Fibroblast of the aortic adventitia (primary cell): Measurements from ENCODE around the gene UNC79. TPM values are rescaled to one million over a fixed set of nuclear protein-coding genes. Genes with fewer than 3 reads are reported as not detected.

Experiments used
- DNase-seq: peaks from one replicate; pipeline ENCODE4 v3.0.0-alpha.2; 2010; ENCODE audit warnings: low read depth
- H3K4me3 ChIP-seq: 2 replicates; pipeline ENCODE4 v1.5.1; 2011; ENCODE audit warnings: low read depth, mild to moderate bottlenecking, control low read depth, low read length, moderate library complexity
- total RNA-seq: library from RNA; depleted of rRNA; stranded (reverse); fragments of >200 nt; gene quantifications from 2 replicates; pipeline ENCODE4 v1.2.3, GENCODE V29; 2012; ENCODE audit warnings: low replicate concordance
- TF ChIP-seq, protein P1 (sequence below): IDR thresholded peaks from 2 replicates; pipeline ENCODE4 v1.5.1; 2011; ENCODE audit warnings: mild to moderate bottlenecking, low read length, control low read depth, inconsistent platforms; ENCODE audit not compliant: insufficient read depth

UNC79 gene
- total RNA-seq, 1 donor = 0.09 TPM

DNA sequence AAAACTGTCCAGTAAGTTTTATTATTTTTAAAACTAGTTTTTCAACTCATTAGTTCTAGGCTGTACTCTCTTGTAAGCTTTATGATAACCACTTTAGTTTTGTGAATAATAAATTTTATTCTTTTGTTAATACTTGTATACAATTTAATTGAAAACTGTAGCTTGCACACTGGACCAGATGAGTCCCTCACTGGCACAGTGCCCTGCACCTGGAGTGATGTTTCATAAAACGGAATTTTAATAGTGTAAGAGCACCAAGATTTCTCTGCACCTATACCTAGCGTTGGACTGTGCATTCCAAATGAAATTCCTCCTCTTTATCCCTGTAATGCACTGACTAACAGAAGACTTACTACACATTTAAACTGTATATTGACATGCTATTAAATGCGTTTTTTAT is 276.7 kb downstream of the UNC79 start:
- DNase-seq = no peak
- H3K4me3 ChIP-seq = no peak overlapping the region
- TF ChIP-seq, protein P1, sequence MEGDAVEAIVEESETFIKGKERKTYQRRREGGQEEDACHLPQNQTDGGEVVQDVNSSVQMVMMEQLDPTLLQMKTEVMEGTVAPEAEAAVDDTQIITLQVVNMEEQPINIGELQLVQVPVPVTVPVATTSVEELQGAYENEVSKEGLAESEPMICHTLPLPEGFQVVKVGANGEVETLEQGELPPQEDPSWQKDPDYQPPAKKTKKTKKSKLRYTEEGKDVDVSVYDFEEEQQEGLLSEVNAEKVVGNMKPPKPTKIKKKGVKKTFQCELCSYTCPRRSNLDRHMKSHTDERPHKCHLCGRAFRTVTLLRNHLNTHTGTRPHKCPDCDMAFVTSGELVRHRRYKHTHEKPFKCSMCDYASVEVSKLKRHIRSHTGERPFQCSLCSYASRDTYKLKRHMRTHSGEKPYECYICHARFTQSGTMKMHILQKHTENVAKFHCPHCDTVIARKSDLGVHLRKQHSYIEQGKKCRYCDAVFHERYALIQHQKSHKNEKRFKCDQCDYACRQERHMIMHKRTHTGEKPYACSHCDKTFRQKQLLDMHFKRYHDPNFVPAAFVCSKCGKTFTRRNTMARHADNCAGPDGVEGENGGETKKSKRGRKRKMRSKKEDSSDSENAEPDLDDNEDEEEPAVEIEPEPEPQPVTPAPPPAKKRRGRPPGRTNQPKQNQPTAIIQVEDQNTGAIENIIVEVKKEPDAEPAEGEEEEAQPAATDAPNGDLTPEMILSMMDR = no peak

DNA sequence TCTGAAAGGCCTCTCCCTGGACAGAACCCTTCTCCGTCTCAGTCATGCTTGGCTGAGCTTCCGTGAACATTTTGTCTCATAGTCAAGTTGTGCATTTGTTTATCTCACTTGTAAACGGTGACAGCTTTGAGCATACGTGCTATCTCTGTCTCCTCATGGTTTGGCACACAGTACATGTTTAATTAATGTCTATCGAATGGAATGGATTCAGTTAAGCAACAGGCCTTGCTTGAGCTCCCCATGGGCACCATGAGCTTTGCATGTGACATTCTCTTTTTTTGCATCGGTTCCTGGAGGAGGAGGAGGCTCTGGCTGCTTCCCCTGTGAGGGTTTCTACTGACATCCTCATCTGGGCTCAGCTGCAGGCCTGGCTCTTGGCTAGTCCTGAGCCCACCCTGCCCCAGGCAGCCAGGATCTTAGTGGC is 277.6 kb downstream of the UNC79 start:
- no peak for DNase-seq

DNA sequence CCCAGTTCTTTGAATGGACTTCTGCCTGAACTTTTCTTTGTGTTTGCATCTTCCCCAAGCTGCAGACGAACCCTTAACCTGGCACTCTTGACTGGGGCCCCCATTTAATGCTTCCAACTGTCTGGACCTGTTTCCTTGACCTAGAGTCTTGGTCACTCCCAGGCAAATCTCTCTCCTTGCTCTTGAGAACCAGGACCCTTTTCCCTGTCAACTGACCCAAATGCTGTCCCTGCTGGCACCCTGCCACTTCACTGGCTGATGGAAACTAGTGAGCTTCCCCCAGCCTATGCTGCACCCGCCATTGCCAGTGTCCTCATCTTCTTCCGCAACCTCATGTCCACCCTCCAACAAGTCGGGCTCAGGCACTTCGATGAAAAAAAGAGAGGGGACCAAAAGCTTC is 278.1 kb downstream of the UNC79 start:
- TF ChIP-seq, protein P1 = no peak
- DNase-seq = no peak
- no peak overlapping the region for H3K4me3 ChIP-seq

More for the DNA sequence above, 277.6 kb downstream of the UNC79 start:
- H3K4me3 ChIP-seq = no peak overlapping the region
- TF ChIP-seq, protein P1 = no peak

DNA sequence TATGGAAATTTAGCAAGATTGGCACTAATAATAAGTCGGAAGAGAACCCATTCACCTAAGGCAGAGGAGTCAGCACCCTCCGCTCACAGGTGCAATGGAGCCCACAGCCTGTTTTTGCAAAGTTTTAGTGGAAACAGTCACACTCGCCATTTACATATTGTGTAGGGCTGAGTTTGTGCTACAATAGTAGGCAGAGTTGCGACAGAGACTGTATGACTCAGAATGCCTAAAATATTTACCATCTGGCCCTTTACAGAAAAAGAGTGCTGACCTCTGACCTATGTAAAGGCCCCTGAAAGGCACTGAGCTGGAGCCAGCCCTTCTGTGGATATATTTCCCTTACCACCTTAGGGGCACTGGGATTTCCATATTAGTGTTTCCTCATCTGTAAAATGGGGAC is 278.5 kb downstream of the UNC79 start:
- no peak overlapping the region for H3K4me3 ChIP-seq
- DNase-seq = no peak
- TF ChIP-seq, protein P1 = no peak

DNA sequence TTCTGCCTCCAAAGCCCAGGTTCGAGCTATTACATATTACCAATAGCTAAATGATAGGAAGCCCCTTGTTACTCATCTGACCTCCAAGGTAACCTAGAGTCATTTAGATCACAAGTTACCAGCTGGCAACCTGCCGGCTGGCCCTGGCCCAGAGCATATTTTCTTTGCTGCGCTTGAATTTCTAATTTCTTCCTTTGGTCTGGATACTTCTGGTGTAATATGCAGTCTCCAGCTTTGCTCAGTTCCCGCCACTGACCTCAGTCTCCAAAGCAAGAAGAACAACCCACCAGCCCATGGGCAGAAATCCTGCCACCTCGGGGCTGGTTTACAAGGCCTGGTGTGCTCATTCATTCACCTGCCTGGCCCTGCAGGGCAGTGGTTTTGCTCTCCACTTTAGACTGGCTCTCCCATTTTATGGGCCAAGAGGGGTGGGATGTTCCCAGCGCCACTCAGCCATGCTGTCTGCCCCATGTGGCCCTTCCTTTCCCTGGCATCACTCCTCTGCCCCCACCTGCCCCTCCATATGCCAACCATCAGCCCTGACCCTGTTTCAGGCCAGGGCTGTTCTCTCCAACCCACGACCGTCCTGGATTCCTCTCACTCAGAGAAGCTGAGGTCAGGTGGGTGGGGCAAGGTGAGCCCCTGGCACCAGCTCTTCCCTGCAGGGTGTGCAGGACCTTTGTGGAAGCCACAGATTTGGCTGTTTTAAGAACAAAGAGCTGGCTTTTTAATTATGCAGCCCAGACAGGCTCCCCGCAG is 281.5 kb downstream of the UNC79 start:
- TF ChIP-seq, protein P1 = no peak
- DNase-seq = no peak
- no peak overlapping the region for H3K4me3 ChIP-seq

DNA sequence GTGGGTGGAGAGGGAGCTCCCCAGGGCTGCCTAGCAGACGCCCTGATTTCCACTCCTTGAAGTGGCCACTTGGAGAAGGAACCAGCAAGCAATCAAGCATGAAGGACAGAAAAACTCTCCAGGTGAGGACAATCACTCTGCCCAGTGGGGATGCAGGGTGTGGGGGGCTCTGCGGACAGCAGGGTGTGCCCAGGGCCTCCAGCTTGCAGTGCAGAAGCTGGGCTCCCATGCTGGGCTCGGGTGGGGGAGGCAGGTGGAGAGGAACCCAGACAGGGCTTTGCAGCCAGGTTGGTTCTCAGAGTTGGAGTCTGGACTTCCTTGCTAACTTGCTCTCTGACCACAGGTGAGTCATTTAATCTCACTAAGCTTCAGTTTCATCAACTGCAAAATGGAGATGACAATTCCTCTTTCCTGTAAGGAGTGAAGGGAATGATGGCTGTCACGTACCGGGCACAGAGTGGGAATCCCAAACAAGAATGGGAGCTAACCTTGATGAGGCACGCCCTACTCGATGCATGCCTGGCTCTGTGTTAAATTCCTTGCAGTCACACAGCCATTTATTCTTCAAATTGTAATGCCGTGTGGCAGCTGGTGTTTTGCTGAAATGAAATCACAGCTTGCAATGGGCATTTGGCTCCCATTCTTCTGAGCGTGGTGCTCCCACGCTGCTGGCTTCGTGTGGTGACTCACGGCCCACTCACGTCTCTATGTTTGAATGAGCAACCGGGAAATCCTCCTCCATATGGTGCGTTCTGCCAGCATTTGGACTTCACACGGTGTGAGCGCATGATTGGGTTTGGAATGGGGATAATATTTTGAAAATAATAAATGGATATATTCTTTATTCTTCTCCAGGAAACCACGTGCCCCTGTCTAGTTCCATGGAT is 282.3 kb downstream of the UNC79 start:
- TF ChIP-seq, protein P1 = no peak
- no peak overlapping the region for H3K4me3 ChIP-seq
- DNase-seq = no peak
